ENCODE data around the gene KHDRBS1.
"Not testable (repeated sequence)": the region's sequence is repeated elsewhere in the genome, so short reads cannot be mapped to it uniquely, and the experiment has no call there.

KHDRBS1 gene

GRCh38 chr1:32013386-32014198 is at the start of gene KHDRBS1:
KHDRBS1 (plus strand) TSS chr1:32013868; CDS start chr1:32013996, 128 bp downstream.
- peak; percentile 98 for DNase-seq

GRCh38 chr1:31970873-31971272 is 42.8 kb upstream of the KHDRBS1 start:
- DNase-seq = no peak

GRCh38 chr1:31976401-31976800 is 37.3 kb upstream of the KHDRBS1 start:
- no peak for DNase-seq

- DNase-seq = no peak
Observed at GRCh38 chr1:31977385-31978131, 36.1 kb upstream of the KHDRBS1 start.

GRCh38 chr1:31978843-31979400 is 34.7 kb upstream of the KHDRBS1 start:
- DNase-seq = no peak

GRCh38 chr1:31980835-31981455 is 32.7 kb upstream of the KHDRBS1 start:
- DNase-seq = no peak

GRCh38 chr1:31981456-31981839 is 32.2 kb upstream of the KHDRBS1 start:
- no peak for DNase-seq

- DNase-seq = no peak
Observed at GRCh38 chr1:31981972-31982371, 31.7 kb upstream of the KHDRBS1 start.

GRCh38 chr1:31984419-31985347 is 29.0 kb upstream of the KHDRBS1 start:
- no peak for DNase-seq

GRCh38 chr1:31985430-31985829 is 28.2 kb upstream of the KHDRBS1 start:
- DNase-seq = no peak

- no peak for DNase-seq
Observed at GRCh38 chr1:31987135-31987619, 26.5 kb upstream of the KHDRBS1 start.

GRCh38 chr1:31989964-31990363 is 23.7 kb upstream of the KHDRBS1 start:
- no peak for DNase-seq

GRCh38 chr1:31991182-31991581 is 22.5 kb upstream of the KHDRBS1 start:
- no peak for DNase-seq

GRCh38 chr1:31995263-31995662 is 18.4 kb upstream of the KHDRBS1 start:
- DNase-seq = no peak

GRCh38 chr1:31996121-31996520 is 17.5 kb upstream of the KHDRBS1 start:
- DNase-seq = not testable (repeated sequence)

- no peak for DNase-seq
Observed at GRCh38 chr1:32001863-32002262, 11.8 kb upstream of the KHDRBS1 start.

- not testable (repeated sequence) for DNase-seq
Observed at GRCh38 chr1:32002285-32002684, 11.4 kb upstream of the KHDRBS1 start.

- no peak for DNase-seq
Observed at GRCh38 chr1:32005522-32005921, 8.1 kb upstream of the KHDRBS1 start.

- no peak for DNase-seq
Observed at GRCh38 chr1:32007591-32007940, 6.1 kb upstream of the KHDRBS1 start.

GRCh38 chr1:32010246-32010645 is 3.4 kb upstream of the KHDRBS1 start:
- no peak for DNase-seq

GRCh38 chr1:32012709-32013385 is 821 bp upstream of the KHDRBS1 start:
- DNase-seq = no peak

All from stimulated activated CD4-positive, alpha-beta T cell treated with anti-CD3 and anti-CD28 coated beads, Interleukin-12 subunit alpha, Interleukin-12 subunit beta, amount 100 ng/mL, for 4 hours (primary cell).